Lower leg skin (tissue), 4 donors: ENCODE data around the gene ZNF804B. TPM values are rescaled to one million over a fixed set of nuclear protein-coding genes. Genes with fewer than 3 reads are reported as not detected.

Source experiments
- DNase-seq, 2 donors: peaks; one replicate each; pipeline ENCODE4 v3.0.0-alpha.2; 2019; ENCODE audit warnings: low spot score in 2 of 2
- H3K4me3 ChIP-seq: fragments of 200-600 bp; sonication (generic); 2 replicates; pipeline ENCODE4 v1.5.1; 2017; ENCODE audit warnings: mild to moderate bottlenecking, low read depth; ENCODE audit not compliant: poor library complexity, severe bottlenecking
- POLR2A ChIP-seq, 2 donors: fragments of 450-650 bp; IDR thresholded peaks; one replicate each; pipeline ENCODE4 v1.6.1; 2016 to 2017; ENCODE audit warnings: antibody characterized with exemption in 2 of 2, mild to moderate bottlenecking in 1 of 2, moderate library complexity in 1 of 2
- WGBS, 2 donors: methylation state at CpG; one replicate each; pipeline ENCODE4 v1.1.5; 2018; 5-methylcytosine and 5-hydroxymethylcytosine counted together
- intact Hi-C: fragments of 100-400 bp; cut with DNase I; formaldehyde crosslinking; loops from one replicate; pipeline ENCODE4 v1.15.0; 2023; ENCODE audit warnings: low total_unique reads
- total RNA-seq, 4 donors: library from RNA; depleted of rRNA; stranded (reverse); fragments of >200 nt; gene quantifications; one replicate each; pipeline ENCODE4 v1.1.0, GENCODE V29; 2016
- TF ChIP-seq, protein P1 (sequence below), 3 donors: fragments of 450-650 bp; IDR thresholded peaks; one replicate each; pipeline ENCODE4 v1.5.1; 2016; ENCODE audit warnings: antibody characterized with exemption in 3 of 3, mild to moderate bottlenecking in 3 of 3, moderate library complexity in 2 of 3

Gene ZNF804B
- total RNA-seq, 4 donors from 2014 or later: not detected

GRCh38 chr7:88842201-88842600 lies 82.7 kb downstream of the ZNF804B start:
- DNase-seq: no peak
- intact Hi-C loops: no loop called here

GRCh38 chr7:88845091-88845490 lies 85.6 kb downstream of the ZNF804B start:
- TF ChIP-seq, protein P1, sequence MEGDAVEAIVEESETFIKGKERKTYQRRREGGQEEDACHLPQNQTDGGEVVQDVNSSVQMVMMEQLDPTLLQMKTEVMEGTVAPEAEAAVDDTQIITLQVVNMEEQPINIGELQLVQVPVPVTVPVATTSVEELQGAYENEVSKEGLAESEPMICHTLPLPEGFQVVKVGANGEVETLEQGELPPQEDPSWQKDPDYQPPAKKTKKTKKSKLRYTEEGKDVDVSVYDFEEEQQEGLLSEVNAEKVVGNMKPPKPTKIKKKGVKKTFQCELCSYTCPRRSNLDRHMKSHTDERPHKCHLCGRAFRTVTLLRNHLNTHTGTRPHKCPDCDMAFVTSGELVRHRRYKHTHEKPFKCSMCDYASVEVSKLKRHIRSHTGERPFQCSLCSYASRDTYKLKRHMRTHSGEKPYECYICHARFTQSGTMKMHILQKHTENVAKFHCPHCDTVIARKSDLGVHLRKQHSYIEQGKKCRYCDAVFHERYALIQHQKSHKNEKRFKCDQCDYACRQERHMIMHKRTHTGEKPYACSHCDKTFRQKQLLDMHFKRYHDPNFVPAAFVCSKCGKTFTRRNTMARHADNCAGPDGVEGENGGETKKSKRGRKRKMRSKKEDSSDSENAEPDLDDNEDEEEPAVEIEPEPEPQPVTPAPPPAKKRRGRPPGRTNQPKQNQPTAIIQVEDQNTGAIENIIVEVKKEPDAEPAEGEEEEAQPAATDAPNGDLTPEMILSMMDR (IDR thresholded peaks at IDR 0.05): no peak
- TF ChIP-seq POLR2A (IDR thresholded peaks at IDR 0.05): no peak
- no peak overlapping the region for H3K4me3 ChIP-seq
- DNase-seq: no peak
- intact Hi-C loops: no loop called here
- WGBS, 2 donors: 91 to 93% methylated on average over 12 of the region's 12 CpGs

More at GRCh38 chr7:88842201-88842600, 82.7 kb downstream of the ZNF804B start:
- no peak for TF ChIP-seq POLR2A (IDR thresholded peaks at IDR 0.05)
- TF ChIP-seq, protein P1 (IDR thresholded peaks at IDR 0.05): no peak
- H3K4me3 ChIP-seq: no peak overlapping the region

DNA sequence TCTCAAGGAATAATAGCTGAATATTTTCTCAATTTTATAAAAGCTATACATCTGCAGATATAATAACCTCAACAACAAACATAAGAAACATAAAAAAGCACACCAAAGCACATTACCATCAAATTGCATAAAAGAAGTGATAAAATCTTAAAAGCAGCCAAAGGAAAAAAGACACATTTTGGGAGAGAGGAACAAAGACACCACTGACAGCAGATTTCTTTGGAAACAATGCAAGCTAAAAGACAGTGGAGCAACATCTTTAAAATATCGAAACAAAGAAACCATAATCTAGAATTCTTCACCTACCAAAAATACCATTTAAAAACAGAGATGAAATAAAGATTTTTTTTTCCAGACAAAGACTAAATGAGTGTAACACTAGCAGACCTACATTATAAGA lies 91.7 kb downstream of the ZNF804B start:
- DNase-seq: no peak
- H3K4me3 ChIP-seq: no peak overlapping the region
- intact Hi-C loops: no loop called here
- 89 to 95% methylated on average over 1 of the region's 1 CpG for WGBS, 2 donors
- TF ChIP-seq, protein P1 (IDR thresholded peaks at IDR 0.05): no peak
- no peak for TF ChIP-seq POLR2A (IDR thresholded peaks at IDR 0.05)

DNA sequence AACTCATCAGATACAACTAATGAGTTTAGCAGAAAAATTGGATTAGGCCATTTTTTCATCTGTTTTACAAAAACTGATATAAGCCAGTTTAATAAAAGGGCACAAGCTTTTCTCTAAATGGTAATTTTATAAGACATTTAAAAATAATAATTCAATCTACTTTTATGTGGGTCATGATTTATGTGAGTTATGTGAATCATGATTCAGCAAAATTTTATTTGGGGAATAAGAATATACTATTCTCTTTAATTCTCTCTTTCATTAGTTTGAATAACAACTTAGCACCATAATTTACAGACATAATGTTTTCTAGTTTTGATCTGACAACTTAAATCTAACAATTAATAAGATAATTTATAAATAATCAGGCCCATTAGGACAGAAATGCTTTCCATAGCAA lies 99.8 kb downstream of the ZNF804B start:
- TF ChIP-seq, protein P1 (IDR thresholded peaks at IDR 0.05): no peak
- no peak for TF ChIP-seq POLR2A (IDR thresholded peaks at IDR 0.05)
- H3K4me3 ChIP-seq: no peak overlapping the region
- intact Hi-C loops: no loop called here
- no peak for DNase-seq

- TF ChIP-seq, protein P1 (IDR thresholded peaks at IDR 0.05): no peak
- no peak for TF ChIP-seq POLR2A (IDR thresholded peaks at IDR 0.05)
- no peak overlapping the region for H3K4me3 ChIP-seq
- DNase-seq: no peak
- intact Hi-C loops: no loop called here
- 64 to 72% methylated on average over 2 of the region's 2 CpGs for WGBS, 2 donors
Observed at GRCh38 chr7:88866265-88866863, 106.9 kb downstream of the ZNF804B start.

- WGBS, 2 donors: 83 to 87% methylated on average over 2 of the region's 2 CpGs
- intact Hi-C loops: no loop called here
Observed at GRCh38 chr7:88867158-88867557, 107.7 kb downstream of the ZNF804B start.

More at GRCh38 chr7:88867158-88867557, 107.7 kb downstream of the ZNF804B start:
- TF ChIP-seq, protein P1 (IDR thresholded peaks at IDR 0.05): no peak
- no peak for DNase-seq
- no peak overlapping the region for H3K4me3 ChIP-seq
